ENCODE results near the gene ARF1.

- TF ChIP-seq, protein P1, sequence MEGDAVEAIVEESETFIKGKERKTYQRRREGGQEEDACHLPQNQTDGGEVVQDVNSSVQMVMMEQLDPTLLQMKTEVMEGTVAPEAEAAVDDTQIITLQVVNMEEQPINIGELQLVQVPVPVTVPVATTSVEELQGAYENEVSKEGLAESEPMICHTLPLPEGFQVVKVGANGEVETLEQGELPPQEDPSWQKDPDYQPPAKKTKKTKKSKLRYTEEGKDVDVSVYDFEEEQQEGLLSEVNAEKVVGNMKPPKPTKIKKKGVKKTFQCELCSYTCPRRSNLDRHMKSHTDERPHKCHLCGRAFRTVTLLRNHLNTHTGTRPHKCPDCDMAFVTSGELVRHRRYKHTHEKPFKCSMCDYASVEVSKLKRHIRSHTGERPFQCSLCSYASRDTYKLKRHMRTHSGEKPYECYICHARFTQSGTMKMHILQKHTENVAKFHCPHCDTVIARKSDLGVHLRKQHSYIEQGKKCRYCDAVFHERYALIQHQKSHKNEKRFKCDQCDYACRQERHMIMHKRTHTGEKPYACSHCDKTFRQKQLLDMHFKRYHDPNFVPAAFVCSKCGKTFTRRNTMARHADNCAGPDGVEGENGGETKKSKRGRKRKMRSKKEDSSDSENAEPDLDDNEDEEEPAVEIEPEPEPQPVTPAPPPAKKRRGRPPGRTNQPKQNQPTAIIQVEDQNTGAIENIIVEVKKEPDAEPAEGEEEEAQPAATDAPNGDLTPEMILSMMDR (conservative IDR thresholded peaks at IDR 0.05; ENCODE audit: low read length): no peak
- no peak for TF ChIP-seq EZH2phosphoT487 (IDR thresholded peaks at IDR 0.05; ENCODE audit: borderline replicate concordance, low read depth, low read length)
Measured at GRCh38 chr1:228147151-228147693, 64.7 kb downstream of the ARF1 start.

All from OCI-LY7 (cell line).